ENCODE measurements around the gene POU2AF2.

POU2AF2 gene

DNA sequence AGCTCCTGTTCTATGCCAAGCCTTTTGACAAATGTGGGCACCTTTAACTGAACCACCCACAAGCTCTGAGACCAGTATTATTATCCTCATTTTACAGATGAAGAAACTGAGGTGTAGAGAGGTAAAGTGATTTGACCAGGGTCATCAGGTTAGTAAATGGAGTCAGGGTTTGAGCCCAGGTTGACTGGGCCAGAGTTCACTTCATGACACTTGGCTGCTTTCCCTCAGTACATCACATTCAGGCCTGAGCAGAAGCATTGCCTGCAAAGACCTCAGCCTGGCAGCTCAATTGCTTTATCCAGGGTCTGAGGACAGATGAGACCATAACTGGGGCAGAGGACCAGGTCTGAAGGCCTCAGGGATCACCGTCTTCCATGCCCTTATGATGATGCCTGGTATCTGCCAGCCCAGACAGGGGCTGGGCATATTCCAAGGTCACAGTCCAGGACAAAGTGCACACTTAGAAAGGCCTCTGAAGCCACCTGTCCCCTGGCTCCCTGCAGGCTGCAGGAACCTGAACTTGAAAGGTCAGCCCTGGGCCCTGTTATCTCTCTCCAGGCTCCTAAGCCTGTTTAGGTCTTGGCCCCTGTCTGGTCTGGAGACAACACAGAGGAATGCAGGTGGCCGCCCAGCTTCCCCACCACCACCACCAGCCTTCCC lies 84.8 kb downstream of the POU2AF2 start (continued):
- TF ChIP-seq, protein P1, sequence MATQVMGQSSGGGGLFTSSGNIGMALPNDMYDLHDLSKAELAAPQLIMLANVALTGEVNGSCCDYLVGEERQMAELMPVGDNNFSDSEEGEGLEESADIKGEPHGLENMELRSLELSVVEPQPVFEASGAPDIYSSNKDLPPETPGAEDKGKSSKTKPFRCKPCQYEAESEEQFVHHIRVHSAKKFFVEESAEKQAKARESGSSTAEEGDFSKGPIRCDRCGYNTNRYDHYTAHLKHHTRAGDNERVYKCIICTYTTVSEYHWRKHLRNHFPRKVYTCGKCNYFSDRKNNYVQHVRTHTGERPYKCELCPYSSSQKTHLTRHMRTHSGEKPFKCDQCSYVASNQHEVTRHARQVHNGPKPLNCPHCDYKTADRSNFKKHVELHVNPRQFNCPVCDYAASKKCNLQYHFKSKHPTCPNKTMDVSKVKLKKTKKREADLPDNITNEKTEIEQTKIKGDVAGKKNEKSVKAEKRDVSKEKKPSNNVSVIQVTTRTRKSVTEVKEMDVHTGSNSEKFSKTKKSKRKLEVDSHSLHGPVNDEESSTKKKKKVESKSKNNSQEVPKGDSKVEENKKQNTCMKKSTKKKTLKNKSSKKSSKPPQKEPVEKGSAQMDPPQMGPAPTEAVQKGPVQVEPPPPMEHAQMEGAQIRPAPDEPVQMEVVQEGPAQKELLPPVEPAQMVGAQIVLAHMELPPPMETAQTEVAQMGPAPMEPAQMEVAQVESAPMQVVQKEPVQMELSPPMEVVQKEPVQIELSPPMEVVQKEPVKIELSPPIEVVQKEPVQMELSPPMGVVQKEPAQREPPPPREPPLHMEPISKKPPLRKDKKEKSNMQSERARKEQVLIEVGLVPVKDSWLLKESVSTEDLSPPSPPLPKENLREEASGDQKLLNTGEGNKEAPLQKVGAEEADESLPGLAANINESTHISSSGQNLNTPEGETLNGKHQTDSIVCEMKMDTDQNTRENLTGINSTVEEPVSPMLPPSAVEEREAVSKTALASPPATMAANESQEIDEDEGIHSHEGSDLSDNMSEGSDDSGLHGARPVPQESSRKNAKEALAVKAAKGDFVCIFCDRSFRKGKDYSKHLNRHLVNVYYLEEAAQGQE (tag by site-specific recombination; IDR thresholded peaks at IDR 0.05), result no peak
- TF ChIP-seq ZNF621 (tag by site-specific recombination; IDR thresholded peaks at IDR 0.05), result no peak

DNA sequence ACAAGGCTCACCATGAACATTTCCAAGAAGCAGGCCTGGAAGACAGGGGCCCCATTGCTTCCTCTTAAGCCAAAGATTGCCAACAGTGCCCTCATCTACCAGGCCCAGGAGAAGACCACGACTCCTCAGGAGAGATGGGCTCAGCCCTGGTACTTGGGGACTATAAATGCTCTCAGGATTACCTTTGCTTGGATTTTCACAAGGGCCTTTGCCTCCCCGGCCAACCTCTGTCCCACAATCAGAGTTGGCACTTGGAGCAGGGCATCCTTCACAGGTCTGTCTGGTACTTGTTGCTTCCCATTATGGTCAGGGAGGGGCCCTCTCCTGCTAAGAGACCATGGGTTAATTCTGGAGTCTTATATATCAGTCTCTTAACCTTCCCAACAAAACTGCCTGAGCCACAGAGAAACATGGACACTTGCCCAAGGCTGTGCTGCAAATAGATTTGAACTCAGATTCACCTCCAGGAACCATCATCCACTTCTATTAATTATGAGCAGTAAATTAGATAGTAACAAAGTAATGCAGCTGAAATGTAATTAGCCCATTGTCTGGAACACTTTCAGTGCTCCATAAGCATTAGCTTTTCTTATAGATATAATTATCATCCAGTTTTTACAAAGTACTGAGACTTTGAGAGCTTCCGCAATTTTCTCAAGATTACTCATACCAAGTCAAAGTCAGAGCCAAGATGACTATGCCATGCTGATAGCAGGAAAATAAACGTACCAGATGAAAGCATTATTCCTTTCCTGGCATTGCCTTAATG lies 86.4 kb downstream of the POU2AF2 start:
- Histone ChIP-seq H3K36me3 (ENCODE audit: control insufficient read depth in 2 of 2, insufficient read depth in 1 of 2, low read length in 2 of 2) (no peaks in the 10 kb centered on the region), H3K4me1 (ENCODE audit: control insufficient read depth, insufficient read depth, low read length) (peaks cover 4% of the 10 kb centered on the region; the same call in 1 of the 2 replicates), H3K4me3 (ENCODE audit: low read depth, low read length) (no peak overlapping the region), H3K9me3 (ENCODE audit: control insufficient read depth, insufficient read depth, low read depth, low read length) (no peaks in the 10 kb centered on the region), H3K27ac (ENCODE audit: extremely low read depth, low read depth, low read length) (no peak overlapping the region)
- ChIA-PET CTCF (no interaction called here), POLR2A (no interaction called here)
- TF ChIP-seq, protein P2, sequence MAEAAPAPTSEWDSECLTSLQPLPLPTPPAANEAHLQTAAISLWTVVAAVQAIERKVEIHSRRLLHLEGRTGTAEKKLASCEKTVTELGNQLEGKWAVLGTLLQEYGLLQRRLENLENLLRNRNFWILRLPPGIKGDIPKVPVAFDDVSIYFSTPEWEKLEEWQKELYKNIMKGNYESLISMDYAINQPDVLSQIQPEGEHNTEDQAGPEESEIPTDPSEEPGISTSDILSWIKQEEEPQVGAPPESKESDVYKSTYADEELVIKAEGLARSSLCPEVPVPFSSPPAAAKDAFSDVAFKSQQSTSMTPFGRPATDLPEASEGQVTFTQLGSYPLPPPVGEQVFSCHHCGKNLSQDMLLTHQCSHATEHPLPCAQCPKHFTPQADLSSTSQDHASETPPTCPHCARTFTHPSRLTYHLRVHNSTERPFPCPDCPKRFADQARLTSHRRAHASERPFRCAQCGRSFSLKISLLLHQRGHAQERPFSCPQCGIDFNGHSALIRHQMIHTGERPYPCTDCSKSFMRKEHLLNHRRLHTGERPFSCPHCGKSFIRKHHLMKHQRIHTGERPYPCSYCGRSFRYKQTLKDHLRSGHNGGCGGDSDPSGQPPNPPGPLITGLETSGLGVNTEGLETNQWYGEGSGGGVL (tag by site-specific recombination; IDR thresholded peaks at IDR 0.05), result no peak
- TF ChIP-seq SCRT2 (tag by site-specific recombination; IDR thresholded peaks at IDR 0.05), result peak; percentile 44; the same call in 1 of the 2 replicates

DNA sequence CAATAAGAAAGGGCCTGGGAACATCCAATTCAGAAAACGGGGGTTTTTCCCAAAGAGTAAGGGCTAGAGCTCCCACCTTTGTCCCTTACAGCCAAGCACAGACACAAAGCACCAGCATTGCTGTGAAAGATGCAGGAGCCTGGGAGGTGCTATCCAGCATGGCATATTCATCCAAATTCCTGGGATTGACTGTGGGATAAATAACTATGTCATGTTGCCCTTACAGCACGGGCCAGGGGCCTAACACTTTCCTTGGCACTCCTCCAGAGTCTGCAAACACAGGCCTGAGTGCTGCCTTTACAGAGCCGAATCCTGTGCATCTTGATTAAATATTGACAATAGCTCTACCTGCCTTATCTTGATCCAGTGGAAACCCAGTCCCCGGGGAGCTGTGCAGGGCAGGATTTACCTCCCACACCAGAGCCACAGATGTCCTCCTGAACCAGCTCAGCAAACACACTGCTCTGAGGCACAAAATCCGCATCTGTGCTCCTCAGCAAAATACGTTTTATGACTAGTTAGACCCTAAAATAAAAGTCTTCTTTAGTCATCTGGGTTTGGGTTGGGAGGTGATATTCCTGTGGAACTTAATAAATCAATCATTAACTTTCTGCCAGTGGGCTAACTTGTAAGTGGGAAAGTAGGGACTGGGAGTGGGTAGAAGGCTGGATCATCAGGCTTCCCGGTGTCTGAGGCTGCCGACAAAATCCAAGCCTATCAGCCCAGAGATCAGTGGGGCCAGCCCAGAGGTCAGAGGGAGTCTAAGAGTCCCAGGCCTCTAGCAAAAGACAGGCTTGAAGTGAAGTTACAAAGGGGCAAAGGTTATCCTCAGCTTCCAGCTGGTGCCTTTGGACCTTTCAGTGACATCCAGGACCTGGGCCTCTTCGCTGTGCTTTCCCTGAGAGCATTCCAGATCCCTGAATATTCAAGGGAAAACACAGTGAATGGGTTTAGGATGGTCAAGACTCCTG lies 89.3 kb downstream of the POU2AF2 start:
- POLR2A ChIA-PET, result no interaction called here
- H3K4me3 ChIP-seq (ENCODE audit: low read depth, low read length), result no peak overlapping the region
- TF ChIP-seq, protein P3, sequence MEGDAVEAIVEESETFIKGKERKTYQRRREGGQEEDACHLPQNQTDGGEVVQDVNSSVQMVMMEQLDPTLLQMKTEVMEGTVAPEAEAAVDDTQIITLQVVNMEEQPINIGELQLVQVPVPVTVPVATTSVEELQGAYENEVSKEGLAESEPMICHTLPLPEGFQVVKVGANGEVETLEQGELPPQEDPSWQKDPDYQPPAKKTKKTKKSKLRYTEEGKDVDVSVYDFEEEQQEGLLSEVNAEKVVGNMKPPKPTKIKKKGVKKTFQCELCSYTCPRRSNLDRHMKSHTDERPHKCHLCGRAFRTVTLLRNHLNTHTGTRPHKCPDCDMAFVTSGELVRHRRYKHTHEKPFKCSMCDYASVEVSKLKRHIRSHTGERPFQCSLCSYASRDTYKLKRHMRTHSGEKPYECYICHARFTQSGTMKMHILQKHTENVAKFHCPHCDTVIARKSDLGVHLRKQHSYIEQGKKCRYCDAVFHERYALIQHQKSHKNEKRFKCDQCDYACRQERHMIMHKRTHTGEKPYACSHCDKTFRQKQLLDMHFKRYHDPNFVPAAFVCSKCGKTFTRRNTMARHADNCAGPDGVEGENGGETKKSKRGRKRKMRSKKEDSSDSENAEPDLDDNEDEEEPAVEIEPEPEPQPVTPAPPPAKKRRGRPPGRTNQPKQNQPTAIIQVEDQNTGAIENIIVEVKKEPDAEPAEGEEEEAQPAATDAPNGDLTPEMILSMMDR (tag by site-specific recombination; IDR thresholded peaks at IDR 0.05), result no peak
- 0 out of 2 replicates have a peak, but pooled peaks have one; percentile 34 for TF ChIP-seq ZBTB17 (tag by site-specific recombination; IDR thresholded peaks at IDR 0.05)
- no peak for TF ChIP-seq MYNN (tag by site-specific recombination; IDR thresholded peaks at IDR 0.05; ENCODE audit: borderline replicate concordance)
- TF ChIP-seq, protein P4, sequence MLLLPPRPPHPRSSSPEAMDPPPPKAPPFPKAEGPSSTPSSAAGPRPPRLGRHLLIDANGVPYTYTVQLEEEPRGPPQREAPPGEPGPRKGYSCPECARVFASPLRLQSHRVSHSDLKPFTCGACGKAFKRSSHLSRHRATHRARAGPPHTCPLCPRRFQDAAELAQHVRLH (tag by site-specific recombination; IDR thresholded peaks at IDR 0.05), result 0 out of 2 replicates have a peak, but pooled peaks have one; percentile 15
- TF ChIP-seq ZNF585B (tag by site-specific recombination; IDR thresholded peaks at IDR 0.05), result no peak
- TF ChIP-seq, protein P1 (tag by site-specific recombination; IDR thresholded peaks at IDR 0.05), result peak; percentile 49; the same call in 1 of the 2 replicates
- TF ChIP-seq, protein P5, sequence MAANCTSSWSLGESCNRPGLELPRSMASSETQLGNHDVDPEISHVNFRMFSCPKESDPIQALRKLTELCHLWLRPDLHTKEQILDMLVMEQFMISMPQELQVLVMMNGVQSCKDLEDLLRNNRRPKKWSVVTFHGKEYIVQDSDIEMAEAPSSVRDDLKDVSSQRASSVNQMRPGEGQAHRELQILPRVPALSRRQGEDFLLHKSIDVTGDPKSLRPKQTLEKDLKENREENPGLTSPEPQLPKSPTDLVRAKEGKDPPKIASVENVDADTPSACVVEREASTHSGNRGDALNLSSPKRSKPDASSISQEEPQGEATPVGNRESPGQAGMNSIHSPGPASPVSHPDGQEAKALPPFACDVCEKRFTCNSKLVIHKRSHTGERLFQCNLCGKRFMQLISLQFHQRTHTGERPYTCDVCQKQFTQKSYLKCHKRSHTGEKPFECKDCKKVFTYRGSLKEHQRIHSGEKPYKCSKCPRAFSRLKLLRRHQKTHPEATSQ (tag by site-specific recombination; IDR thresholded peaks at IDR 0.05), result no peak
- TF ChIP-seq IKZF3 (tag by site-specific recombination; IDR thresholded peaks at IDR 0.05), result no peak
- TF ChIP-seq ZNF354C (tag by site-specific recombination; IDR thresholded peaks at IDR 0.05; ENCODE audit: borderline replicate concordance, low read depth), result no peak
- 0 out of 2 replicates have a peak, but pooled peaks have one; percentile 14 for TF ChIP-seq EGR2 (tag by site-specific recombination; IDR thresholded peaks at IDR 0.05; ENCODE audit: low read depth)

More for the DNA sequence above, 89.3 kb downstream of the POU2AF2 start:
- Histone ChIP-seq H3K9me3 (ENCODE audit: control insufficient read depth, insufficient read depth, low read depth, low read length) (no peaks in the 10 kb centered on the region), H3K27ac (ENCODE audit: extremely low read depth, low read depth, low read length) (peak overlapping the region; percentile 37; the same call in 1 of the 2 replicates), H3K4me1 (ENCODE audit: control insufficient read depth, insufficient read depth, low read length) (peaks cover 4% of the 10 kb centered on the region; the same call in 1 of the 2 replicates), H3K36me3 (ENCODE audit: control insufficient read depth in 2 of 2, insufficient read depth in 1 of 2, low read length in 2 of 2) (no peaks in the 10 kb centered on the region)
- CTCF ChIA-PET, result interaction anchor here (0.7 to 1.2 kb wide), 3 partner anchors 9 to 89 kb away, joined by 3 to 5 read pairs (median 4); no protein-coding TSS in a partner anchor

Measured in HEK293 (cell line).